H1 (cell line): ENCODE measurements around the gene TMEM107. TPM values are rescaled to one million over a fixed set of nuclear protein-coding genes. Genes with fewer than 3 reads are reported as not detected.

Experiments
- CREB1 ChIP-seq: IDR thresholded peaks from 2 replicates; pipeline ENCODE4 v1.6.1; 2012; ENCODE audit warnings: inconsistent platforms
- KDM5A ChIP-seq: fragments of 200-600 bp; IDR thresholded peaks from 2 replicates; pipeline ENCODE4 v1.7.1; 2012; ENCODE audit warnings: mild to moderate bottlenecking, low read length, inconsistent platforms, mixed read lengths
- MAX ChIP-seq: IDR thresholded peaks from 2 replicates; pipeline ENCODE4 v1.6.1; 2012; ENCODE audit warnings: inconsistent platforms
- NRF1 ChIP-seq: IDR thresholded peaks from 2 replicates; pipeline ENCODE4 v1.6.1; 2011; ENCODE audit warnings: mild to moderate bottlenecking, low read depth, low read length, improper control_type of control experiment
- USF2 ChIP-seq: IDR thresholded peaks from 2 replicates; pipeline ENCODE4 v1.6.1; 2011; ENCODE audit warnings: low read length, improper control_type of control experiment
- ZNF274 ChIP-seq: IDR thresholded peaks from 2 replicates; pipeline ENCODE4 v1.7.0; 2012; ENCODE audit warnings: low read length, borderline replicate concordance; ENCODE audit errors: extremely low read depth
- polyA plus RNA-seq, 7 experiments: library from polyadenylated mRNA; depleted of rRNA in 3 of 7; stranded (reverse) in 5 of 7; unstranded in 2 of 7; fragments of >200 nt in 5 of 7; fragments of 200-250 nt in 2 of 7; gene quantifications; 1 replicate in 5 of 7; 2 replicates in 1 of 7; 4 replicates in 1 of 7; pipeline versions ENCODE4 v1.2.1 to v1.2.3, GENCODE V29; 2011 to 2013; ENCODE audit warnings: missing spikeins in 2 of 7, mixed read lengths in 2 of 7
- total RNA-seq: library from RNA; stranded (reverse); fragmentation: NEBNext Ultra II Directional; extraction: Animal tissue kit (Norgen Biotek cat#: 25700); gene quantifications from 2 replicates; pipeline ENCODE4 v1.2.1, GENCODE V29; 2021

TMEM107 gene
- total and polyA plus RNA-seq, 2 of the 8 experiments (the other 6 are each of a cell fraction or from before 2014, with no cell fraction given) = 17.3 to 21.5 TPM

- TF ChIP-seq NRF1 (peak; percentile 52; the same call in 1 of the 2 replicates), CREB1 (peak; percentile 69; the same call in 1 of the 2 replicates), ZNF274 (no peak), MAX (peak; percentile 85), KDM5A (no peak), USF2 (no peak)
These were observed 25.0 kb downstream of the TMEM107 start (continued) for GRCh38 chr17:8151120-8151640.
